Measurements from ENCODE around the gene CTXND1. TPM values are rescaled to one million over a fixed set of nuclear protein-coding genes. Genes with fewer than 3 reads are reported as not detected.

Gene CTXND1
- total RNA-seq, 1 donor from 2014 or later: not detected

DNA sequence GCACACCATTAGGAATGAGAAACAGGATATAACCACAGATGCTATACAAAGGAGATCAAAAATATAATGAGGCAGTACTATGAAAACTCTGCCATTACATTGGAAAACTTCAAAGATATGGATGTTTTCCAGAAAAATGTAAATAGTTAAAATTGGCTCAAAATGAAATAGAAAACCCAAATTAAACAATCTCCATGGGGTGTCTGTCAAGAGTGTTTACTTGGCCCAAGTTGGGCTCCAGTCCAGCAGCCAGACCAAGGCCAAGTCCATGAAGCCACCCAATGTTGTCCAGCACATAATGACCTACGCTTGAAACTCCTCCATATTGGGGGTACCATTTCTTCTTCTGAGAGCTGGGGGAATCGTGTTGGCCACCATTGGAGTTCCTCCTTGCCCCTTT, 37.1 kb downstream of the CTXND1 start:
- Mint-ChIP-seq H3K4me3 (ENCODE audit: unreplicated experiment) (no peak overlapping the region), H3K27me3 (ENCODE audit: low read depth) (peaks cover 8% of the 10 kb centered on the region), H3K36me3 (ENCODE audit: low read depth) (peaks cover 2% of the 10 kb centered on the region), H3K4me1 (ENCODE audit: low read depth) (no peaks in the 10 kb centered on the region), H3K9me3 (ENCODE audit: low read depth) (peaks cover 13% of the 10 kb centered on the region), H3K27ac (ENCODE audit: unreplicated experiment) (no peak overlapping the region)
- TF ChIP-seq, protein P1, sequence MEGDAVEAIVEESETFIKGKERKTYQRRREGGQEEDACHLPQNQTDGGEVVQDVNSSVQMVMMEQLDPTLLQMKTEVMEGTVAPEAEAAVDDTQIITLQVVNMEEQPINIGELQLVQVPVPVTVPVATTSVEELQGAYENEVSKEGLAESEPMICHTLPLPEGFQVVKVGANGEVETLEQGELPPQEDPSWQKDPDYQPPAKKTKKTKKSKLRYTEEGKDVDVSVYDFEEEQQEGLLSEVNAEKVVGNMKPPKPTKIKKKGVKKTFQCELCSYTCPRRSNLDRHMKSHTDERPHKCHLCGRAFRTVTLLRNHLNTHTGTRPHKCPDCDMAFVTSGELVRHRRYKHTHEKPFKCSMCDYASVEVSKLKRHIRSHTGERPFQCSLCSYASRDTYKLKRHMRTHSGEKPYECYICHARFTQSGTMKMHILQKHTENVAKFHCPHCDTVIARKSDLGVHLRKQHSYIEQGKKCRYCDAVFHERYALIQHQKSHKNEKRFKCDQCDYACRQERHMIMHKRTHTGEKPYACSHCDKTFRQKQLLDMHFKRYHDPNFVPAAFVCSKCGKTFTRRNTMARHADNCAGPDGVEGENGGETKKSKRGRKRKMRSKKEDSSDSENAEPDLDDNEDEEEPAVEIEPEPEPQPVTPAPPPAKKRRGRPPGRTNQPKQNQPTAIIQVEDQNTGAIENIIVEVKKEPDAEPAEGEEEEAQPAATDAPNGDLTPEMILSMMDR (IDR thresholded peaks at IDR 0.05): no peak
- DNase-seq (ENCODE audit: low spot score): no peak

DNA sequence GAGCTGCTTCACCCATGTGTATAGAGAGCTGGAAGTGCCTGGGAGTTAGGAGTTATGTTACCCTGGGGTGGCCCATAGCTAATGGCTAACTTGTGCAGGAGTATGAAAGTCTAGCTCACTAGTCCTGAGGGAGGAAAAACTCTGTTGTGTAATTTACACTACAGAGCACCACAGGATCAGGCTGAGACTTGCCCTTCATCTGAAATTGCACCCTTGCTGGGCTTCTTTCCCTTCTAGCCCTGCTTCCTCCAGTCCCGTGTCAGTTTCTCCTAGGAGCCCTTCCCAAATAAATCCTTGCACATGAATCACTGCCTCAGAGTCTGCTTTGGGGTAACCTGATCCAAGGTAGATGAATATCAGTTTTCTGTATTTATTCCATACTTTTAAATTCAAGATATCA, 40.0 kb downstream of the CTXND1 start:
- DNase-seq (ENCODE audit: low spot score): no peak
- H3K36me3 Mint-ChIP-seq (ENCODE audit: low read depth): peaks cover 2% of the 10 kb centered on the region
- TF ChIP-seq, protein P1 (IDR thresholded peaks at IDR 0.05): no peak
- H3K9me3 Mint-ChIP-seq (ENCODE audit: low read depth): peaks cover 13% of the 10 kb centered on the region
- no peaks in the 10 kb centered on the region for H3K4me1 Mint-ChIP-seq (ENCODE audit: low read depth)
- no peak overlapping the region for H3K27ac Mint-ChIP-seq (ENCODE audit: unreplicated experiment)
- H3K4me3 Mint-ChIP-seq (ENCODE audit: unreplicated experiment): no peak overlapping the region
- H3K27me3 Mint-ChIP-seq (ENCODE audit: low read depth): peaks cover 14% of the 10 kb centered on the region

DNA sequence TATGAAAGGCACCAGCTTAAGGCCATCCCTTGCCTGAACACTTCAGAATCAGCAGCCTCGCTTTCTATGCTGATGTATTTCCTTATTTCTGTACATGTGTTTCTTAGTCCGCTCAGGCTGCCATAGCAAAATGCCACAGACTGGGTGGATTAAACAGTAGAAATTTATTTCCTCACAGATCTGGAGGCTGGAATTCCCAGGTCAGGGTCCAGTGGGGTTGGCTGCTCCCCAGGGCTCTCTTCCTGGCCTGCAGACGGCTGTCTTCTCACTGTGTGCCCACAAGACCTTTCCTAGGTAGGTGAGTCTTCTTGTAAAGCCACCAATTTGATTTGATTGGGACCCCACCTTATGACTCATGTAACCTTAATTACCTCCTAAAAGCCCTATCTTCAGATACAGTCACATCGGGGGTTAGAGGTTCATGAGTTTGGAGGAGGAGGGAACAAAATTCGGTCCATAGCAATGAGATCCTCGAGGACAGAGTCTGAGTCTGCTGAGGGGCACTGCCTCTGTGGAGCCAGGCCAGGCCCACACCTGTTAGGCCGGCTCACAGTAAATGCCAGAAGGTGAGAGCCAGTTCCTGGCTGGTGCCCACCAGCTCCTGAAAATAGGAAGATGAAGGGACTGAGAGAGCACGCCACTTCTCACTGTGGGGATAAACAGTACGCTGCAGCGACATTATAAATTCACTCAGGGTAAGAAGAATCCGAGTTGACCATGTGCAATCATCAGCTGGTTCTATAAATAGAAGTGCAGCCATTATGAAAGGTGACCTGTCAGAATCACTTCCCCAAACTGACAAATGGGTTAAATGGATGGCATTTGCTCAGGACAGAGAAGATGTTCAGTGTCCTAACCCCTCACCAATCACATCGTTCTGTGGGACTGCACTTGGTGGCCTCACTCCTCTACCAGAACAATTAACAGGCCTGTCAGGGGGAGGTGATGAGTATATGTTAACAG, 41.1 kb downstream of the CTXND1 start:
- TF ChIP-seq, protein P1 (IDR thresholded peaks at IDR 0.05): no peak
- no peak for DNase-seq (ENCODE audit: low spot score)
- H3K27ac Mint-ChIP-seq (ENCODE audit: unreplicated experiment): no peak overlapping the region
- no peak overlapping the region for H3K4me3 Mint-ChIP-seq (ENCODE audit: unreplicated experiment)
- peaks cover 23% of the 10 kb centered on the region for H3K27me3 Mint-ChIP-seq (ENCODE audit: low read depth)
- no peaks in the 10 kb centered on the region for H3K4me1 Mint-ChIP-seq (ENCODE audit: low read depth)
- peaks cover 2% of the 10 kb centered on the region for H3K36me3 Mint-ChIP-seq (ENCODE audit: low read depth)
- peaks cover 13% of the 10 kb centered on the region for H3K9me3 Mint-ChIP-seq (ENCODE audit: low read depth)

DNA sequence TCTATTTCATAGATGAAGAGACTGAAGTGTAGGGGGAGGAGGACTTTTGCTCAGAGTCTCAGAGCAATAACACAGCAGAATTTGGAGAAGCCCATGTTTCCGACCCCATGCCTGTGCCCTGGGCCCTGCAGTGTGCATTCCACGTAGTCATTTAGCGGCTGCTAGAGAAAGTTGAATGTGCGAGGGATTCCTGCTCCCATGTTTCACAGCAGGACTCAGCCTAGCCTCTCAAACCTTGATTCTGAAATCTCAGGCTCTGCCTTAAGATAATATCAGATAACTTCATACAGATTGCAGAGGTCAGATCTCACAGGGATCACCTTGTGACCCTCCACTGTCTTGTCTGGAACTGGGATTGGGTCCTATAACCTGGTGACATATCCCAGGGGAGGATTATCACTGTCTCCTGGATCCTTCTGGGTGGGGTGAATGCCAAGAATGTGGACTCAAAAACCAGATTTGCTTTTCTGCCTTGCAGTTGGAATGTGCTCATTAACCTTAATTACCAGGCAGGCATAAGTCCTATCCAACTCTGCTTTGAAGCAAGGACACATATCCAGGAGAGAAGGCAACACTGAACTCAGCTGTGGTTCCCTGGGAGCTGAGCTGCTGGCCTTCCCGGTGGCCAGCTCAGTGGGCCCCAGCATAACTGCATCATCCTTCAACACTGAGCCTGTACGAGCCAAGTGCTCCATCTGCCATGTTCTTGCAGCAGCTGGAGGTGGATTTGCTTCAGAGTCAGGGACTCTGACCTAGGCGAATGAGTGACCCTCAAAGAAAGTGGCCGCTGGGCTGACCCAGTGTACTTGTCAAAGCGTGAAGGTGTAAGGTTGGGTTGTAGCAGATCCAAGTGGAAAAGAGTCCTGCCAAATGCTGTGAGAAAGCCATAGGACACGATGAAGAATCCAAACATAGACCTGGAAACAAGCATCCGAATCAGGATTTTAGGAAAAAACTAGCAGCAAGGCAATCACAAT, 43.0 kb downstream of the CTXND1 start:
- no peak overlapping the region for H3K4me3 Mint-ChIP-seq (ENCODE audit: unreplicated experiment)
- H3K27me3 Mint-ChIP-seq (ENCODE audit: low read depth): peaks cover 34% of the 10 kb centered on the region
- TF ChIP-seq, protein P1 (IDR thresholded peaks at IDR 0.05): no peak
- no peaks in the 10 kb centered on the region for H3K4me1 Mint-ChIP-seq (ENCODE audit: low read depth)
- H3K27ac Mint-ChIP-seq (ENCODE audit: unreplicated experiment): no peak overlapping the region
- peaks cover 13% of the 10 kb centered on the region for H3K9me3 Mint-ChIP-seq (ENCODE audit: low read depth)
- DNase-seq (ENCODE audit: low spot score): no peak
- H3K36me3 Mint-ChIP-seq (ENCODE audit: low read depth): peaks cover 2% of the 10 kb centered on the region

DNA sequence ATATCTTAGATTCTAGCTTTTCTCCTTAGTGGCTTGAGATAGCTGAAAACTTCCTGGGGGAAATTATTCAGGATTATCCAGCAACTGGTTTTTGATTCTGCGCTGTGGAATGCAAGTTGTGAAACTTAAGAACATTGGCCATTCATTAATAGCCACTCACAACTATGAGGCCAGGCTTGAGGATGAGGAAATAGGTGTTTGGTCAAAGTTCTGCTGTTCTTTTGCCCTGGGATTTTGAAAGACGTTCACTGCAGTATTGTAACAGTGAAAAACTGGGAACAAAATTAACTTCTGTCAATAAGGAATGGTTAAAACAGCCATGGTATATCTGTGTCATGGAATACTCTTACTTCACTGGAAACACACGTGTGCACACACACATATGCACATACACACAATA, 44.1 kb downstream of the CTXND1 start:
- H3K36me3 Mint-ChIP-seq (ENCODE audit: low read depth): no peaks in the 10 kb centered on the region
- peaks cover 5% of the 10 kb centered on the region for H3K9me3 Mint-ChIP-seq (ENCODE audit: low read depth)
- no peak for DNase-seq (ENCODE audit: low spot score)
- H3K27me3 Mint-ChIP-seq (ENCODE audit: low read depth): peaks cover 34% of the 10 kb centered on the region
- no peak overlapping the region for H3K27ac Mint-ChIP-seq (ENCODE audit: unreplicated experiment)
- no peak overlapping the region for H3K4me3 Mint-ChIP-seq (ENCODE audit: unreplicated experiment)
- TF ChIP-seq, protein P1 (IDR thresholded peaks at IDR 0.05): no peak
- no peaks in the 10 kb centered on the region for H3K4me1 Mint-ChIP-seq (ENCODE audit: low read depth)
